ENCODE data around the gene GLG1.

GLG1 gene

GRCh38 chr16:74511961-74512360 lies 95.0 kb downstream of the GLG1 start:
- Mint-ChIP-seq H3K4me1 (ENCODE audit: low read depth) (peaks cover 27% of the 10 kb centered on the region), H3K36me3 (ENCODE audit: low read depth) (peaks cover 26% of the 10 kb centered on the region), H3K9me3 (no peaks in the 10 kb centered on the region), H3K27ac (no peak overlapping the region), H3K27me3 (ENCODE audit: low read depth) (no peaks in the 10 kb centered on the region), H3K4me3 (no peak overlapping the region)

GRCh38 chr16:74505011-74505410 lies 101.9 kb downstream of the GLG1 start:
- Mint-ChIP-seq H3K4me3 (no peak overlapping the region), H3K4me1 (ENCODE audit: low read depth) (peaks cover 10% of the 10 kb centered on the region), H3K9me3 (no peaks in the 10 kb centered on the region), H3K36me3 (ENCODE audit: low read depth) (peaks cover 30% of the 10 kb centered on the region), H3K27me3 (ENCODE audit: low read depth) (no peaks in the 10 kb centered on the region), H3K27ac (no peak overlapping the region)

- H3K4me3 Mint-ChIP-seq = no peak overlapping the region
- no peak overlapping the region for H3K27ac Mint-ChIP-seq
- peaks cover 25% of the 10 kb centered on the region for H3K36me3 Mint-ChIP-seq (ENCODE audit: low read depth)
These were observed 103.5 kb downstream of the GLG1 start for GRCh38 chr16:74503412-74503811.

GRCh38 chr16:74501484-74502478 lies 105.1 kb downstream of the GLG1 start:
- Mint-ChIP-seq H3K4me1 (ENCODE audit: low read depth) (peaks cover 3% of the 10 kb centered on the region), H3K27me3 (ENCODE audit: low read depth) (no peaks in the 10 kb centered on the region), H3K4me3 (no peak overlapping the region), H3K36me3 (ENCODE audit: low read depth) (peaks cover 18% of the 10 kb centered on the region), H3K27ac (no peak overlapping the region), H3K9me3 (no peaks in the 10 kb centered on the region)

More at GRCh38 chr16:74503412-74503811, 103.5 kb downstream of the GLG1 start:
- H3K27me3 Mint-ChIP-seq (ENCODE audit: low read depth) = no peaks in the 10 kb centered on the region
- H3K4me1 Mint-ChIP-seq (ENCODE audit: low read depth) = peaks cover 6% of the 10 kb centered on the region
- no peaks in the 10 kb centered on the region for H3K9me3 Mint-ChIP-seq

- no peak overlapping the region for H3K4me3 Mint-ChIP-seq
- H3K27me3 Mint-ChIP-seq (ENCODE audit: low read depth) = no peaks in the 10 kb centered on the region
- no peak overlapping the region for H3K27ac Mint-ChIP-seq
- H3K36me3 Mint-ChIP-seq (ENCODE audit: low read depth) = peaks cover 19% of the 10 kb centered on the region
- no peaks in the 10 kb centered on the region for H3K9me3 Mint-ChIP-seq
- H3K4me1 Mint-ChIP-seq (ENCODE audit: low read depth) = no peaks in the 10 kb centered on the region
These were observed 106.0 kb downstream of the GLG1 start for GRCh38 chr16:74500907-74501306.

- Mint-ChIP-seq H3K27ac (no peak overlapping the region), H3K36me3 (ENCODE audit: low read depth) (peaks cover 29% of the 10 kb centered on the region)
These were observed 107.8 kb downstream of the GLG1 start for GRCh38 chr16:74499114-74499513.

GRCh38 chr16:74497761-74498160 lies 109.2 kb downstream of the GLG1 start:
- H3K36me3 Mint-ChIP-seq (ENCODE audit: low read depth) = peaks cover 27% of the 10 kb centered on the region
- no peak overlapping the region for H3K4me3 Mint-ChIP-seq
- no peaks in the 10 kb centered on the region for H3K9me3 Mint-ChIP-seq
- no peaks in the 10 kb centered on the region for H3K27me3 Mint-ChIP-seq (ENCODE audit: low read depth)
- H3K27ac Mint-ChIP-seq = no peak overlapping the region
- H3K4me1 Mint-ChIP-seq (ENCODE audit: low read depth) = peaks cover 2% of the 10 kb centered on the region

More at GRCh38 chr16:74499114-74499513, 107.8 kb downstream of the GLG1 start:
- peaks cover under 1% of the 10 kb centered on the region for H3K4me1 Mint-ChIP-seq (ENCODE audit: low read depth)
- H3K27me3 Mint-ChIP-seq (ENCODE audit: low read depth) = no peaks in the 10 kb centered on the region
- no peaks in the 10 kb centered on the region for H3K9me3 Mint-ChIP-seq
- H3K4me3 Mint-ChIP-seq = no peak overlapping the region

GRCh38 chr16:74496054-74496453 lies 110.9 kb downstream of the GLG1 start:
- H3K36me3 Mint-ChIP-seq (ENCODE audit: low read depth) = peaks cover 25% of the 10 kb centered on the region

GRCh38 chr16:74492976-74493375 lies 113.9 kb downstream of the GLG1 start:
- H3K9me3 Mint-ChIP-seq = no peaks in the 10 kb centered on the region
- no peaks in the 10 kb centered on the region for H3K27me3 Mint-ChIP-seq (ENCODE audit: low read depth)
- no peak overlapping the region for H3K4me3 Mint-ChIP-seq
- no peak overlapping the region for H3K27ac Mint-ChIP-seq
- H3K36me3 Mint-ChIP-seq (ENCODE audit: low read depth) = peaks cover 43% of the 10 kb centered on the region
- H3K4me1 Mint-ChIP-seq (ENCODE audit: low read depth) = peaks cover 2% of the 10 kb centered on the region

More at GRCh38 chr16:74496054-74496453, 110.9 kb downstream of the GLG1 start:
- Mint-ChIP-seq H3K9me3 (no peaks in the 10 kb centered on the region), H3K27ac (no peak overlapping the region), H3K27me3 (ENCODE audit: low read depth) (no peaks in the 10 kb centered on the region), H3K4me1 (ENCODE audit: low read depth) (peaks cover 2% of the 10 kb centered on the region), H3K4me3 (no peak overlapping the region)

GRCh38 chr16:74487634-74488495 lies 119.0 kb downstream of the GLG1 start:
- no peak overlapping the region for H3K4me3 Mint-ChIP-seq
- no peaks in the 10 kb centered on the region for H3K27me3 Mint-ChIP-seq (ENCODE audit: low read depth)
- peaks cover 39% of the 10 kb centered on the region for H3K36me3 Mint-ChIP-seq (ENCODE audit: low read depth)
- H3K27ac Mint-ChIP-seq = no peak overlapping the region
- peaks cover 8% of the 10 kb centered on the region for H3K4me1 Mint-ChIP-seq (ENCODE audit: low read depth)
- no peaks in the 10 kb centered on the region for H3K9me3 Mint-ChIP-seq

- peaks cover 8% of the 10 kb centered on the region for H3K4me1 Mint-ChIP-seq (ENCODE audit: low read depth)
- no peak overlapping the region for H3K4me3 Mint-ChIP-seq
- no peak overlapping the region for H3K27ac Mint-ChIP-seq
- no peaks in the 10 kb centered on the region for H3K9me3 Mint-ChIP-seq
- peaks cover 36% of the 10 kb centered on the region for H3K36me3 Mint-ChIP-seq (ENCODE audit: low read depth)
- H3K27me3 Mint-ChIP-seq (ENCODE audit: low read depth) = no peaks in the 10 kb centered on the region
These were observed 121.0 kb downstream of the GLG1 start for GRCh38 chr16:74485916-74486315.

GRCh38 chr16:74480150-74481029 lies 126.5 kb downstream of the GLG1 start:
- H3K4me3 Mint-ChIP-seq = no peak overlapping the region
- H3K36me3 Mint-ChIP-seq (ENCODE audit: low read depth) = peaks cover 33% of the 10 kb centered on the region
- peaks cover 3% of the 10 kb centered on the region for H3K4me1 Mint-ChIP-seq (ENCODE audit: low read depth)
- H3K9me3 Mint-ChIP-seq = no peaks in the 10 kb centered on the region
- H3K27ac Mint-ChIP-seq = peak overlapping the region; percentile 24
- H3K27me3 Mint-ChIP-seq (ENCODE audit: low read depth) = no peaks in the 10 kb centered on the region

GRCh38 chr16:74477226-74477625 lies 129.7 kb downstream of the GLG1 start:
- Mint-ChIP-seq H3K4me1 (ENCODE audit: low read depth) (peaks cover 3% of the 10 kb centered on the region), H3K9me3 (no peaks in the 10 kb centered on the region), H3K36me3 (ENCODE audit: low read depth) (peaks cover 45% of the 10 kb centered on the region), H3K27me3 (ENCODE audit: low read depth) (no peaks in the 10 kb centered on the region), H3K4me3 (no peak overlapping the region), H3K27ac (no peak overlapping the region)

- H3K27ac Mint-ChIP-seq = no peak overlapping the region
- H3K9me3 Mint-ChIP-seq = no peaks in the 10 kb centered on the region
These were observed 132.5 kb downstream of the GLG1 start for GRCh38 chr16:74474416-74474815.

More at GRCh38 chr16:74474416-74474815, 132.5 kb downstream of the GLG1 start:
- H3K27me3 Mint-ChIP-seq (ENCODE audit: low read depth) = no peaks in the 10 kb centered on the region
- peaks cover 54% of the 10 kb centered on the region for H3K36me3 Mint-ChIP-seq (ENCODE audit: low read depth)
- H3K4me3 Mint-ChIP-seq = no peak overlapping the region
- peaks cover 3% of the 10 kb centered on the region for H3K4me1 Mint-ChIP-seq (ENCODE audit: low read depth)

Data from T-helper 1 cell treated with Interleukin-12 subunit alpha and Interleukin-12 subunit beta and Interleukin-4 antibody, amounts not matched to agents 30 μg/mL and 1 μg/mL, for 36 hours (primary cell).